DMS53 treated with DMSO at 0.1 percent for 48 hours (cell line): ENCODE measurements around the gene CMC2.

ENCODE experiments used
- DNase-seq: peaks from one replicate; lab custom pipeline; 2025; ENCODE audit not compliant: unreplicated experiment; lab: John Stamatoyannopoulos, UW

Gene CMC2

DNA sequence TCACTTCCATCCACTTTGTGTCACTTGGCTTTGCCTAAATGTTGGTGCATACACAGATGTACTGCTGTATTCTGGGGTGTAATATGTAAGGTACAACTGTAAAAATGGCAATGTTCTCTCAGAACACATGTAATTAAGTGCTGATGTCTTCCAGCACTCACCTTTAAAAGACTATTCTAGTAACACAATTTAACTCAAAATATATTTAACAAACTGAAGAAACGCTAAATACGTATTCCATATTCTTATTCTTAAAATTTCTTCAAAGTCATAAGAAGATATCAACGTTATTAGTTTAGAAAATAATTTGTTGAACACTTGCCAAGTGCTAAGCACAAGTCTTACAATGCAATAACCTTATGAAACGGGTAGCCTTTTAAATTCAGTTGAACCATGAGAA is 3.6 kb downstream of the CMC2 start:
- DNase-seq: no peak

DNA sequence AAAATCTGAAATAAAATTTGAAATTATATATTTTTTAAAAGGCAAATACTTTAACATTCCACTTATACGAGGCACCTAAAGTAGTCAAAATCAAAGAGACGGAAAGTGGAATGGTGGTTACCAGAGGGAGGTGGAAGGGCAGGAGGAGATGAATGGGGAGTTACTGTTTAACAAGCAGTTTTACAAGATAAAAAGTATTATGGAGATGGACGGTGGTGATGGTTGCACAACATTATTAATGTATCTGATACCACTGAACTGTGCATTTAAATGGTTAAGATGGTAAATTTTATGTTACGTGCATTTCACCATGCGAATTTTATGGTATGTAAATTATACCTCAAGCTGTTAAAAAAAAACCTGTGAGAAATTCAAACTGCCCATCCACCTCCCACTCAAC is 5.4 kb downstream of the CMC2 start:
- no peak for DNase-seq

DNA sequence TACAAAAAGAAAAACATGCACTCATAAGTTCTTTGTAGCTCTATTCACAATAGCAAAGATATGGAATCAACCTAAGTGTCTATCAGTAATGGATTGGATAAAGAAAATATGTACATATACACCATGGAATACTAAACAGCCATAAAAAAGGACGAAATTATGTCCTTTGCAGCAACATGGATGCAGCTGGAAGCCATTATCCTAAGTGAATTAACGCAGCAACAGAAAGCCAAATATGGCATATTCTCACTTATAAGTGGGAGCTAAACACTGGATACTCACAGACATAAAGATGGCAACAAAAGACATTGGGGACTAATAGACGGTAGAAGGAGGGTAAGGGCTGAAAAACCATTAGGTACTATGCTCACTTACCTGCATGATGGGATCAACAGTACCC is 5.8 kb downstream of the CMC2 start:
- DNase-seq: no peak

DNA sequence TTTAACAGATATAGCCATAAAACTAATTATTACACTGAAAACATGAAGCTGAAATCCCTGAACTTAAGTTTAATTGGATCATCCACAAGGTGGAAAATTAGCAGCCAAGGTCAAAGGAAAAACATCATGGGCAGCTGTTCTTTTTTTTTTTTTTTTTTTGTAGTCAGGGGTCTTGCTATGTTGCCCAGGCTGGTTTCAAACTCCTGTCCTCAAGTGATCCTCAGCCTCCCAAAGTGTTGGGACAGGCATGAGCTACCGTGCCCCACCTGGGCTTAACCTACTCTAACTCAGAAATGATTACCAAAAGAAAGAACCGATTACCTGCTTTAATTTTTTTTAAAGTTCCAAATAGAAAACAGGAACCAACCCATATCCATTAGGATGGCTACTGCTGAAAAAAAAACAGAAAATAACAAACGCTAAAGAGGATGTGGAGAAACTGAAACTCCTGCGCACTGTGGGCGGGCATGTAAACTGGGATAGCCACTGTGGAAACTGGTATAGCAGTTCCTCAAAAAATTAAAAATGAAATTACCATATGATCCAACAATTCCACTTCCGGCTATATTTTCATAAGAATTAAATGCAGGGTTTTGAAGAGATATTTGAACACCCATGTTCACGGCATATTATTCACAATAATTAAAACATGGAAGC is 8.6 kb downstream of the CMC2 start:
- no peak for DNase-seq

DNA sequence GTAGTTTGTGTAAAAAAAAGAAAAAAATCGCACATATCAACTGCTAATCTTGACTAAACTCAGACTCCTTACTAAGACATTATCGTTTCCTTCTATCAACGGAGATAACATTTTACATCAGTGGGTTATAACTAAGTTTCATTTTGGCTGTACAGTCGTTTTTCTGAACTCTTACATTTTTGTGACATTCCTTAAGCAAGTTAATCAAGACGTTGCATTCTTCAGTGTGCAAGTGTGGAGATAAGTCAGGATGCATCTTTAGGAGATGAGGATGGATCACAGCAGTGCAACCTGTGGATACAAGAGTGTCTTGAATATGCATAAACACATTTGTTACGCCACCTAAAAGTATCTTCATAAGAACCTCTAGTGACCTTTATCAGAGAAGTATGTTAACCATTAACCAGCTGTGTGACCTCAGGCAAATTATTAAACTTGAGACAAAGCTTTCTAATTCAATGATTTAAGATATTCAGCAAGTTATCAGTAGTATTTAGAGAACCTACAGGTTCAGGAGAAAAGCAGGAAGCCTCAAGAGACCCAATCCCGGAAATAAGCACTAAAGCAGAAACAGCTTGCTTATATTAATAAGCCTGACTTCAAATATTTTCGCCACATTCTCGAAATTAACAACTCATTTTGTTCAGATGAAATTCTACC is 9.4 kb downstream of the CMC2 start:
- peak; percentile 23 for DNase-seq

DNA sequence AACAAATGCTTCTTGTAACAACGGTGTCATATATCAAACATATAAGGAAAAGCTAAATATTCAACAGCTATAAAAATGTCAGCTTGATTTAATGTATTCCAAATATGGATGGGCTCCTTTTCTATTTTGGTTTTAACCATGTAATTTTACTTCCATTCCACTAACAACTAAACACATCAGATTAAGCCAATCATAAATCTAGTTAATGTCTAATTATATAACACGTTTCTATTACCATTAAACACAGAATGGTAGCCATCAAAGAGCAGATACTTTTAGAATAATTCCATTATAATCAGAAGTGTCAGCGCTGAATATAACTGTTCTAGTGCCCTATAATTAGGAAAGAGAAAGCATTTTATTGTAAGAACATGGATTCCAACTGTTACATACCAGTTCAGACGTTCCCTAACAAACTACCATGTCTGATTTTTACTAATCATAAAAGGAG is 10.0 kb downstream of the CMC2 start:
- DNase-seq: no peak

DNA sequence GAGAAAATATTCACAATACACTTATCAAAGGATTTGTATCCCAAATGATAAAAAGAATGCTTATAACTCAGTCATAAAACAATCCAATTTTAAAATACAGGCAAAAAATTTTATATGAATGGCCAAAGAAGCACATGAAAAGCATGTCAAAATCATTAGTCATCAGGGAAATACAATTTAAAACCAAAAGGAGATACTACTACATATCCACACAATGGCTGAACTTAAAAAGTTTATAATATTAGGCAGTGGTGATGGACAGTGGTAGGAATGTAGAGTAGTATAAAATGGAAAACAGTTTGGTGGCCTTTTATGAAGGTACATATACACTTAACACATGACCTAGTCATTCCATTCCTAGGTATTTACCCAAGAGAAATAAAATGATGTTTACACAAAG is 12.2 kb downstream of the CMC2 start:
- DNase-seq: no peak

DNA sequence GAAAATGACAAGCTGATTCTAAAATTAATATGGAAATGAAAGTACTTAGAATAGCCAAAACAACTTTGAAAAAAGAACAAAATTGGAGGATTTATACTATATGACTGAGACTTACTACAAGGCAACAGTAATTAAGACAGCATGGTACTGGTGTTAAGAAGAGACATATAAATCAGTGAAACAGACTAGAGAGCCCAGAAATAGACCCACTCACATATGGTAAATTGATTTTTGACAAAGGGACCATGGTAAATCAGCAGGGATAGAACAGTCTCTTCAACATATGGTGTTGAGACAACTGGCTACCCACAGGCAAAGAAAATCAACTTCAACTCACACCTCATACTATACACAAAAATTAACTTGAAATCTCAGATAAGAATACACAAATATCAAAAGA is 12.9 kb downstream of the CMC2 start:
- DNase-seq: no peak

DNA sequence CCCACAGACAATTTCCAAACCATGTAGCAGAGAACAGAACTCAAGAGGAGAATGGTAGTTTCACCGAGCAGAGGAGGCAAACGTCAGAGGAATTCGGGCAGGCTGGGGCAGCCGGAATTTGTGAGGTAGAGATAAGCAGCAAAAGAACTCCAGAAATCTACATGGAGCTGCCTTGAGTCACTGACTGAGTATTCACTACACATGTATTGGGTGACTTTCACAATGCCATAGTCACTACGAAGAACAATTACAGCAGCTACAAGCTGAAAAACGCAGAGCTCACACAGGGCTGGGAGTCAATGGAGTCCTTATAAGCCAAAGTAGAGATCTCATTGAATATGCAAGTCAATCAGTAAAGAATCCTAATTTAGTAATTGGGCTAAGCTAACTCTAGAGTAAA is 13.4 kb downstream of the CMC2 start:
- DNase-seq: no peak

DNA sequence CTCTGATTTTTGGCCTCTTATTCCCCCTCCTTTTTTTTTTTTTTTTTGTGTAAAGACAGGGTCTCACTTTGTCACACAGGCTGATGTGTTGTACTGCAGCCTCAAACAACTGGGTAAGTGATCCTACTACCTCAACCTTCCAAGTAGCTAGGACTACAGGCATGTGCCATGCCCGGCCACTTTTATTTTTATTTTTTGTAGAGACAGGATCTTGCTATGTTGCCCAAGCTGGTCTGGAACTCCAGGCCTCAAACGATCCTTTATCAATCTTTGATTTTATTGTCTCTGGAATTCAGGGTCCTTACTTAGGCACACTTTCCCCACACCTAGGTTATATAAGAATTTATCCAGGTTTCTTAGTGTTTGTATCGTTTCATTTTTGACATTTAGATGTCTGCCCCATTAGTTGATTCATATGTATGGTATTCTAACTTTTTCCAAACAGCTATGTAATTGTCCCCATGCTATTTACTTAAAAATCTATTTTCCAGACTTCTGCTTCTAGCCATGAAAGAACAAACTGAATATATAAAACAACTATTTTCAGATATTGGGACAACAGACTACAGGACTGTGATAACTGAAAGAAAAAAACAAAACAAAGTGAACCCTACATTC is 13.9 kb downstream of the CMC2 start:
- DNase-seq: no peak

DNA sequence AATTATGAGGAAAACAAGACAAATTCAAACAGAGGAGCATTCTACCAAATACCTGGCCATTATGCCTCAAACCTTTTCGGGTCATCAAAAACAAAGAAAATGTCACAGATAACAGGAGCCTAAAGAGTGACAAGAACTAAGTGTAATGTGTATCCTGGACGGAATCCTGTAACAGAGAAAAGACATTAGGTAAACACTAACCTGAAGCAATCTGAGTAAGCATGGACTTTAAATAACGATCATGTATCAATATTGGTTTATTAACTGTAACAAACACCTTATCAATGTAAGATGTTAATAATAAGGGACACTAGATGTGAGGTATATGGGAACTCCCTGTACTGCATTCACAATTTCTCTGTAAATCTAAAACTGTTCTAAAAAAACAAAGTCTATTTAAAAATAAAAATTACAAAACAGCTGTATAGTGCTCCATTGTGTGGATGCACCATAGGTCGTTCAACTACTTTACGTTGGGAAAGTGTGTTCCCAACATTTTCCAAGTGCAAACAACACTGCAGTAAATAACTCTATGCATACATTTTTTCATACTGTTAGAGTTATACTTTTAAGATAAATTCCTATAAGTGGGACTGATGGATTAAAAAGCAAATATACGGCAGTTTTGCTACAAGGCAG is 14.8 kb downstream of the CMC2 start:
- no peak for DNase-seq

DNA sequence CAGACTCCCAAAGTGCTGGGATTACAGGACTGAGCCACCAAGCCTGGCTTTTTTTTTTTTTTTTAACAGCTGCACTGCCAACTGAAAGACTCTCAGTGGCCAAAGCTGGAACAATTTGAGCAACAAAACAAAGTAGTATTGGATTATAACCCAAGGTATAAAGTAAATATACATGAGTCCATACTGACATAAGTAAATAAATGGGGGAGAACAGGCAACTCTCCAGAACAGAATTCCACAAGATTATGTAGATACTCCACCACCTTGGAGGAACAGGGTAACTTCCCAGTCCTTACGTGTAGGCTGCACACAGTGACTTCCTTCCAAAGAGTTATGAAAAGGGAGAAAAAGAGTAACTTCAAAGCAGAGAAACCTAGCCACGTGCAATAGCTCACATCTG is 15.7 kb downstream of the CMC2 start:
- no peak for DNase-seq

DNA sequence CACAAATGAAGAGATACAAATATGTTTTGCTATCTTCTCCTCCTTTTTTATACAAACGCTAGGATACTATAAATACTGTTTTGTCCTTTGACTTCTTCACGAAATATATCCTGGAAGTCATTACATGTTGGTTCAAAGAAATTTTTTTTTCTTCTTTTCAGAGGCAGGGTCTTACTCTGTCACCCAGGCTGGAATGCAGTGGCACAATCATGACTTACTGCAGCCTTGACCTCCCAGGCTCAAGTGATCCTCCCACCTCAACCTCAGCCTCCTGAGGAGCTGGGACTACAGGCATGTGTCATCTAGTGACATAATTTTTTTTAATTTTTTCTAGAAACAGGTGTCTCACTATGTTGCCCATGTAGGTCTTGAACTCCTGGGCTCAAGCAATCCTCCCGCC is 16.1 kb downstream of the CMC2 start:
- DNase-seq: no peak

DNA sequence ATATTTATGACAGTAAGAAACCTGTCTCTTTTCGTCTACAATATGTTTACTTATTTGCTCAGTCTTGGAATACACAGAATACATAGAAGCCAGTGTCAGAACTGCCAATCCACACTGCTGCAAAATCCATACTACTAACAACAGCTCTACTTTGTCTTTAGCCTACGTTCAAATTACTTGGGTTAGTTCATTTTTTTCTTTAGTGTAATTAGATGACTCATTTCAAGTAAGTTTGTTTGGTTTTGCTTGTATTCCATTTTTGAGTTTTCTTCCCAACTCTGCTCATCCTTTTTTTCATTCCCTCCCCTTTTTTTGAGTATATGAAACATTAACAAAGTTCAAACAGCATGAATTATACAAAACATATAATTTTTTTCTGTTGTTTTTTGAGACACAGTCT is 16.9 kb downstream of the CMC2 start:
- DNase-seq: no peak

DNA sequence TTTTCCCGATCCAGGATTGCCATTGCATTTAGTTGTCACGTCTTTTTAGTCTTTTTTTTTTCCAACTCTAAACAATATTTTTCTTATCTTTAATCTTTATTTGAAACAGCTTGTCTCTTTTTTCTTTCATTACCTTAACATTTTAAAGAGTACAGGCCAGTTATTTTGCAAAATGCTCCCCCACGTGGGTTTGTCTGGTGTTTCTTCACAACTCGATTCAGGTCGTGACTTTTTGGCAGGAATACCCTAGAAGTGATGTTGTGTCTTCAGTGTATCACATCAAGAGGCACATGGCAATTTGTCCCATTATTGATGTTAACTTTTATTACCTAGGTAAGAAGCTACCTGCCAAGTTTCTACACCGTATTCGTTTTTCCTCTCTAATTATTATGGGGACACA is 17.9 kb downstream of the CMC2 start:
- no peak for DNase-seq

DNA sequence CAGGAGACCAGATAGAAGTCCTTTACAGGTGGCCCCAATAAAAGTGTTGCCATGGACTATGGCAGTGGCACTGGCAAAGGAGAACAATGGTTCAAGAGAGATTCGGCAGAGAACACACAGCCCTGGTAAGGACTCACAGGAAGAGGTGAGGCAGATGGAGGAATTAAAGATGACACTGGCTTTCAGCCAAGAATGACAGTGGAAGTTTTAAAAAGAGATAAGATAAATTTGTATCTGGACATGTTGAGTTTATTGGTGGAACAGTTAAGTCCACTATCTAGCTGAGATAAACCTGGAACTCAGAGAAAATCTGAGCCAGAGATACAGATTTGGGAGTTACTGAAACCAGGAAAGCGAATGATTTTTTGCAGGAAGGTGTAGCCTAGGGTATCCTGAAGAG is 20.1 kb downstream of the CMC2 start:
- DNase-seq: no peak

DNA sequence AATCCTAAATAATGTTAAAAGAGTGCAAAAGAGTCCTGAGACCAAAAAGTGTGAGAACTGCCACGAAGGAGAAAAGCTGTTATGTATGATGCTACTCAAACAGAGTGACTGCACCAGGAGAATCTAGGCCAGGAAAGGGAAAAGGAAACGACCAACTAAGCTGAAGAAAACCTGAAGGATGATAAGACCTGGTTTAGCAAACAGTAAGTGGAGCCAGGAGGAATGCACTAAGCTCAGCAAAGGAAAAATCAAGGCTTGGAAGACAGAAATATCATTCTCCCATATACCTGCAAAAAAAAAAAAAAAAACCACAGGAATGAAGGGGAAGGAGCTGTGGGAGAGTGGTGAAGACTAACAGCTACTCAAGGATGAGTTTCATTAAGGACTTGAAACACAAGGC is 21.1 kb downstream of the CMC2 start:
- DNase-seq: no peak

DNA sequence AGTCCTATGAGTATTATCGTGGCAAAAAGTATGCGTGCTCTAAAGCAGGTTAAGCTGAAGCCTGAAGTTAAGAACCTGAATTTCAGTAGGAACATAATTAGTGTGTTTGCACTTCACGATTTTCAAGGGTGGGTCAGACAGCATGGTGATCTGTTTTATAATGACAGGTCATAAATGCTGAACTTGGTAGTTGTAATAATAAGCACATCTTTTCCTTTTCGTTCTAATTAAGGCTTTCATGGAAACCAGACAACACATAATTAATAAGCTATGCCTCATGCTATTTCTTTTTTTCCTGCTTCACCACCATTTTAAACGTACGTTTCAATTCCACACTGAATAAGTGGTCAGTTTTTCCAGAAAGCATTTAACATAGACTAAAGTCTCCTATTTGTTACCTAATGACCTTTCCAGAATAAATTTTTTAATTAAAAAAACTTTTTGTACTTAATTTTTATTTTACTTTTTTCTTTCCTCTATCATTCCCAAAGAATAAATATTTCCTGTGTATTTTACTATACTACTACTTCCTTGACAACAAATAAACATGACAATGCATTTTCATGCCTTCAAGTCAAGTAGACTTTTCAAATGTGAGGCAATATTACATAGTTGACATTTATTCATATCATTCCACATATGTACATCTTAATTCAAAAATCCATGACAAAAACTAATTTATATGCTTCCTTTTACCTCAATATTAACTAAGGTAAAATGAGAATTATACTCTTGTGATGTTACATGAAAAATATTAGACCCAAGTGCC is 22.4 kb downstream of the CMC2 start:
- no peak for DNase-seq

DNA sequence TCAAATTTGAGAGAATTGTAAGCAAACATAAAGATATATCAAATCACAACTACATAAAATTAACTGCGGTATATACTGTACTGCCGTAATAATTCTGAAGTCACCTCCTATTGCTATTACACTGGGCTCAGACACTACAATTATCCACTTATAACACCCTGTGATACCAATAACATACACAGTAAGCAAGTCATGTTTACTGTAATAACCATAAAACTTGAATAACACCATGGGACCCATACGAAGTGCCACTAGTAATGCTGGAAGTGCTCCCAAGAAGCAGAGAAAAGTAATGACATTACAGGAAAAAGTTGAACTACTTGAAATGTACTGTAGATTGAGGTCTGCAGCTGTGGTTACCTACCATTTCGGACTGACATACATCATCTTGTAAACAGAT is 24.0 kb downstream of the CMC2 start:
- no peak for DNase-seq

DNA sequence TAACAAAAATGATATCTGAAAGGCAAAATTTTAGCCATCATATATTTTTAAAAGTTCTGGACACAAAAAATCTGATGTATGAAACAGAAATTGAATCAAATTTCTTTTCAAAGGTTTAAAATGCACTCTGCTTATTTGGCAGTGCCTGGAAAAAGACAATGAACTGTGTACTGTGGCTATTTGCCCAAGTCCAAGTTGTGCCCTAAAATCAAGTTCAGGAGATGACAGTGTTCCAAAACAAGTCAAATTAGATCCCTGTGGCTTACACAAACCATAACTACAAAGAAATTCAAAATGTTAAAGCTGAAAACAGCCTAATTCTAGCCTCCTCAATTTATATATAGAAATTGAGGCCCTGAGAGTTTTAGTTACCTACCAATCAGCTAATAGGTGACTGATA is 25.6 kb downstream of the CMC2 start:
- no peak for DNase-seq

DNA sequence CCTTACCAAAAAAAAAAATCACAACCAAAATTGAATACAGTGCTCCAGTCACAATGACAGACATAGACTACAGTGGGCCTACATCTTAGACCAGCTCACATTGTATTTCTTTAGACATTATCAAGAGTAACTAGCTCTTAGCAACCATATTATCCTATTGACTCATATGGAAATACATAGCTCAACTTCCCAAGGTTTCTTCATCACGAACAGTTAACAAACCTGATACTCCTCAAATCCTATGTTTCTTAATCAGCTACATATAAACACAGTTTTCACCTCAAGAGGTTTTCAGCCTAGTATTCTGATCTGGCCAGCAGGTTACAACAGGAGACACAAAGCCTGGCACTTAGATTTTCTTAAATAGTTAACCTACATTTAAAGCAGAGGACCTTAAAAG is 29.7 kb downstream of the CMC2 start:
- no peak for DNase-seq
